HUDEP-2 (cell line): ENCODE data around the gene C4orf50.

Experiments
- DNase-seq, 76 experiments: peaks; one replicate each; lab custom pipeline; 2025; ENCODE audit not compliant: unreplicated experiment in 76 of 76; lab: John Stamatoyannopoulos, UW

C4orf50 gene

DNA sequence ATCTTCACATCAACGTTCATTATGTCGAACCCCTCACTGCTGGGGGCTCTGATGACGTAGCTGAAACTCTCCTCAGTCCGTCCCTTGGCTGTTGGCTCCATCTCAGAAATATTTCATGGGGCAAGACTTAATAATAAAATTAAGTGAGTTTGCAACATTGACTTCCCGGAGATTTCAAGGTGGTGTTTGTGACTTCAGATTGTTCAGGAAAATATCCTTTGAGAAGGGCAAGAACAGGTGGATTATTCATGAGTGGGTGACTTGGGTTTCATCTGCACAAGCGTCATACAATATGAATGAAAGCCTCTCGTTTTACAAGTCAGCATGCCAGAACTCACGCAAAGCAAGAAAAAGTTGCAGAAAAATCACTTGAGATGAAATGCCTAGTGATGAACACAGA lies at the start of gene C4orf50:
C4orf50 (minus strand) TSS at position 101 of the 400 bp plus-strand sequence.
- no peak for DNase-seq

DNA sequence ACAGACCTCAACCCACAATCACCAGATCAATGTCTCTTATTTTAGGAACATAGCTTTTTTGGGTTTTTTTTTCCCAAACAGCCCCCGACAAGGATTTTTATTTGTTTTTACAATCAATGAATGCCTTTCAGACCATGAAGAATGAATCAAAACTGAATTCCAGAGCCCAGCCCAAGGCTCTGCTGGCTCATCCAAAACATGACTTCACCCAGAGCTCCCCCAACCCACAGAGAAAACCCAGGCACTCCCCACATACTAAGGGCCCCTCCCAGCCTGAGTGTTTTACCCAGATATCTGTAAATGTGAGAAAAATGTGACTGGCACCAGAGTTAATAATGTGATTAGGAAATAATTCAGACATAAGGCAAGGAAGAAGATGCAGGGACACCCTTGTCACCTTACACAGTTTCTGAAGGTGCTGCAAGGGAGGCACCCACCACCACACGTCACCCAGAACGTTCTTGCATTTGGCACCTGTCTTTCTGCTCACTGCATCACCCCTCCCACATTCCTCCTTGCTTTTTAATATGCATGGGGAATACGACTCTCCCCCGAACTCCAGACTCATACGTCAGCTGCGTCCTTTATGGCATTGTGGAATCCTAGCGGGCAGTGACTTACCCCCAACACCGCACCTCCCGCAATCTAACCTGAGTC lies 47.8 kb upstream of the C4orf50 start:
- DNase-seq: no peak

DNA sequence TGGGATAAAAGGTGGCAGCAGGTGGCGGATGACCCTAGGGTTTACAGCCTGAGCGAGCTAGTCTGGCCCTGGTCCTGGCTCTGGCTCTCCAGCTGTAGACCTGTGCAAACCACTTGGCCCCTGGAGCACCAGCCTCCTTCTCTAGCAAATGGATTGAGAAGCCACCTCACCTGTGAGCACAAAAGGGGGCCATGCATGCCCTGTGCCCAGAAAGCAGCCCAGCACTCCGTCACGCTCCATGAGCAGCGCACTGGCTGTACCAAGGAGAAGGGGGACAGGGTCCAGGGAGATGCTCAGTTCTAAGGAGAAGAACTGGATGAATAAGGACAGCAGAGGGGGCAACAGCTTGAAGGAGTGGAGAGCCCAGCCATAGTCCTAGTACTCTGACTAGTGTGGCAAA lies 46.9 kb upstream of the C4orf50 start:
- DNase-seq: no peak

DNA sequence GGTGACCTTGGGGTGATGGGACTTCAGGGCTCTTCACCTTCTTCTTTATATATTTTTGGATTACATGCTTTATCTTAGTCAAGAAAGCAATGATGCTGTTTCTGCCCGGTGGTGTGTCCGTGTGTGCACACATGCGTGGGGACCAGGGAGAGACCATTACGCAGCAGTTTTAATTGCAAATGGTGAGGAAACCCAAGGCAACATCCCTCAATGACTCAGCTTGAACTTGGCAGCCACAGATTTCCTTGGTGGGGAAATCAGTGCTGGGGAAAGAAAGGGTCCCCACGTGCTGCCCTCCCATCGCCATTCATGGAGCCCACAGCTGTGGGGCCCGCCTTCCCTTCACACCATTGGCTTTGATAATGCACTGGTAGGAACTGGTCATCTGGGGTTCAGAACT lies 46.2 kb upstream of the C4orf50 start:
- DNase-seq: no peak

- DNase-seq: no peak
Measured at GRCh38 chr4:6063684-6064083, 45.5 kb upstream of the C4orf50 start.

- no peak for DNase-seq
Measured at GRCh38 chr4:6062133-6062532, 43.9 kb upstream of the C4orf50 start.

DNA sequence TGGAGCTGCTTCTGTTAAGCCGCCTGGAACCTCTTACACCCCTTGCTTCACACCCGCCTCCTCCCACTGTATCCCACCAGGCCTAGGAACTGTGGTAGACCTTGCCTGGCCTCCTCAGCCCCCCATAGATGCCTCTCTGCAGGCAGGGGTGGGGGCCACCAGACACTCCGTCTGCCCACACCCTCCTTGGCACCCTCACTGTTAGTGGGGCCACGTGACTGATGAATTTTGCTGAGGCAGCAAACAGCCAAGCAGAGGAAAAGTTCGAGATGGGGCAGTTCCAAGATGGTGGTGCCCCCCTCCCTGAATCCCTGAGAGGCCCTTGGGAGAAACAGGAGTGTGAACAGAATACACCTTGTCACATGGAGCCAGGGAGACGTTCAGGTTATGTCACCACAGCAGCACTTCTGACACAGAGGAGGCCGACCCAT lies 41.2 kb upstream of the C4orf50 start:
- no peak for DNase-seq

- no peak for DNase-seq
Measured at GRCh38 chr4:6058531-6059374, 40.5 kb upstream of the C4orf50 start.

- DNase-seq: no peak
Measured at GRCh38 chr4:6056976-6057766, 38.9 kb upstream of the C4orf50 start.

DNA sequence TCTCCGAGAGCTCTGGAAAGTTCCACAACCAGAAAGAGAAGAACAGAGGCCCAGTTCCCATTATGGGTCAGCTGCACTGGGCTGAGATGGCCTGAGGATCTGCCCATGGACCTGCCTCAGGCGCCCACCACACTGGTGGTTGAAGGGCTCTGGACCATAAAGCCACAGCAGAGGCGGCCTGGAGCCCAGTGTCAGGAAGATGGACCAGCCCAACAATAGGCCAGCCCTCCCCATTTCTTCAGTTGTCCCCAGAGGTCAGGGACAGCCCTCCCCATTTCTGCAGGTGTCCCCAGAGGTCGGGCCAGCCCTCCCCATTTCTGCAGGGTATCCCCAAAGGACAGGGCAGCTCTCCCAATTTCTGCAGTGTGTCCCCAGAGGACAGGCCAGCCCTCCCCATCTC lies 37.2 kb upstream of the C4orf50 start:
- no peak for DNase-seq

DNA sequence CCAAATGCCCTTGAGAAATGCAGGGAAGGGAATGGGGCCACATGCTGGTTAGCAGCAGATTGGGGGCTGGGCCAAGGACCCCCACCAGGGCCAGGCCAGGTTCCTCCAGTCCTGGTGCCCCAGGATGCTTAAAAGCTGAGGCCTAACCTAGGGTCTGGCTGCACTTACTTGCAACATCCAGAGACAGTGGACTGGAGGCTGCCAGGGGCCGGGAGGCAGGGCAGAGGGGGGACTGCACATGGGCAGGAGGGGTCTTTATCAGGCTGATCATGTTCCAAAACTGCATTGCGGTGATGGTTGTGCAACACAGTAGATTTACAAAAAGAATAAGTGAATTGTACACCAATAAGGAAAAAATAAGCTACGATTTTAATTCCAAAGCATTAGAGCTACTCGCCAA lies 36.8 kb upstream of the C4orf50 start:
- DNase-seq: no peak

- no peak for DNase-seq
Measured at GRCh38 chr4:6054162-6054922, 36.1 kb upstream of the C4orf50 start.

DNA sequence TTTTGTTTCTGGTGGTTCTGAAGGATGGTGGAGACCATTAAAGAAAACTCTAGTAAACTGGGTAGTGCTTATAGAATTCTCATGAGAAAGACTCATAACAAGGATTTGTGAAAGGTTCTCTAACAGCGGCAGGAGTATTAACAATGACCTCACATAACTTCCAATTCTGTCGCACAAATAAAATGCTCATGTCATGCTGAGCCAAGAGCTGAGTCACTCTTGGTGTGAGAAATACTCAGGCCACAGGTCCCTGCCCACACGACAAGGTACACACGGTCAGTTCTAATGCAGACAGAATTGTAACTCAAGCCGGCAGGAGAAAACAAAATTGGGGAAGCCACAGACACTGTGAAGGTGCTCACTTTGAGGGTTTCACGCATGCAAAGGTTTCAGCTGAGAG lies 34.4 kb upstream of the C4orf50 start:
- no peak for DNase-seq

- DNase-seq: no peak
Measured at GRCh38 chr4:6050551-6050950, 32.3 kb upstream of the C4orf50 start.

GRCh38 chr4:6049985-6050384 lies 31.8 kb upstream of the C4orf50 start:
- no peak for DNase-seq

DNA sequence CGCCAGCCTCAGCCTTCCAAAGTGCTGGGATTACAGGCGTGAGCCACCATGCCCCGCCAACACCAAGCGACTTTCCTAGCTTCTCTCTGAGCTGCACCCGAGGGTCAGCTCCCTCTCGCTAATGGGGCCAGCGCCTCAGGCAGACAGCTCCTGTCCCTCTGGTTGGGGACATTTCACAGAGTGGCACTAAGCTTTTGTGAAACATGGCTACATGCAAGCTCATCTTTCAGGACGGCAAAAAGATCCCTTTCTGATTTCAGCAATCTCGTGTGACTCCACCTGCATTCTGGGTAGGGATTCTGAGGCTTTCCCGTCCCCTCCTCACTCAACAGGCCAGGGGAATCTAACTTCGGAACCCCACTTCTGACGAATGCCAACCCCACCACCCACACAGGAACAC lies 31.0 kb upstream of the C4orf50 start:
- no peak for DNase-seq

DNA sequence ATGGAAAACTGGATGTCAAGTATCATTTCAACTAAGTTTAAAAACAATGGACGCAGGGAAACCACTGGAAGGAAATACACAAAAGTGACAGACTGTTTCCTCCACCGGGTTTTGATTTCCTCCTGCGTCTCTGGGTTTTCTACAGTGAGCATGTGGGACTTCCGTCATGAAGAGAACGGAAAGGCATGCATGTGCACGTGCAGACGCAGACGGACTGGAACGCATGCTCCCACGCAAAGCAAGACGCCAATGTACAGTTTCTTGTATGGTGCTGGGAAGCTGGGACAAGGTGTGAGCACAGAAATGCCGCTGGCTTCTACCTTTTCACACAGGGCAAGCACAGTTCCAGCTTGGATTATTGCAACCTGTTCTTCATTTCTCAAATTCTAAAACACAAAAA lies 30.3 kb upstream of the C4orf50 start:
- DNase-seq: no peak

DNA sequence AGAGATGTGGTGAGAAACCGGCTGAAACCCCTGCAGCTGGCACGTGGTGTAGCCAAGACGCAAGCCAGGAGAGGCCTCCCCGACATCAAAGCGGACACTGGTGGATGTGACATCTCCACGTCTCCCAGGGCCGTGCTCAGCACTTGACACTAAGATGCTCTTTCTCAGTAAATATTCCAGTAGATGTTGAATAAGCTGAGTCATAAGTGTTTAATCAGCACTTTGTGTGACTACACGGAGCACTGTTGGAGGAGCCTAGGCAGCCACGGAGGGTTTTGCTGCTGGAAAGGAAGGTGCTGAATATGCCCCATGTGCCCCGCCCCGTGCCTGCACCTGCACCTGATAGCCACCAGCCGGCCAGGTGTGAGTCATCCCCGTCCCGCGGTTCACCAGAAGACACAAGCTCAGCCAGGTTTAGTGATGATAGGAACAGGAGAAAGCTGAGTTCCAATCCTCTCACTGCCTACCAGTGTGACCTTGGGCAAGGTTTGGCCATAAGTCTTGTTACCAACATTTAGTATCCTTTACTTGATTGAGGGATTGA lies 29.0 kb upstream of the C4orf50 start:
- DNase-seq: no peak

GRCh38 chr4:6046526-6047129 lies 28.4 kb upstream of the C4orf50 start:
- DNase-seq: no peak

- DNase-seq: no peak
Measured at GRCh38 chr4:6044805-6045204, 26.6 kb upstream of the C4orf50 start.
